ENCODE results near the gene FBN2. TPM values are rescaled to one million over a fixed set of nuclear protein-coding genes. Genes with fewer than 3 reads are reported as not detected.
"Not testable (repeated sequence)": the region's sequence is repeated elsewhere in the genome, so short reads cannot be mapped to it uniquely, and the experiment has no call there.

Gene FBN2
- polyA plus RNA-seq, 1 donor from 2014 or later, result not detected

GRCh38 chr5:128513806-128514205, 24.2 kb downstream of the FBN2 start:
- Mint-ChIP-seq H3K9me3 (peaks cover 0 to 4% (median 0%) of the 10 kb centered on the region in 3 donors), H3K36me3 (peaks cover 1% of the 10 kb centered on the region), H3K4me1 (no peaks in the 10 kb centered on the region), H3K27me3 (no peaks in the 10 kb centered on the region), H3K27ac (no peak overlapping the region), H3K4me3 (no peak overlapping the region)

GRCh38 chr5:128512894-128513293, 25.2 kb downstream of the FBN2 start:
- Mint-ChIP-seq H3K27ac (no peak overlapping the region), H3K36me3 (peaks cover 1% of the 10 kb centered on the region), H3K27me3 (no peaks in the 10 kb centered on the region), H3K4me3 (no peak overlapping the region), H3K4me1 (no peaks in the 10 kb centered on the region), H3K9me3 (peaks cover 1 to 5% (median 2%) of the 10 kb centered on the region in 3 donors)

- Mint-ChIP-seq H3K27me3 (no peaks in the 10 kb centered on the region), H3K27ac (no peak overlapping the region), H3K4me3 (no peak overlapping the region), H3K4me1 (no peaks in the 10 kb centered on the region), H3K36me3 (no peaks in the 10 kb centered on the region), H3K9me3 (peaks cover 2 to 35% (median 10%) of the 10 kb centered on the region in 3 donors)
Measured at GRCh38 chr5:128506643-128507042, 31.4 kb downstream of the FBN2 start.

- not testable (repeated sequence) for H3K36me3 Mint-ChIP-seq, H3K27me3 Mint-ChIP-seq, H3K4me1 Mint-ChIP-seq
Measured at GRCh38 chr5:128503727-128504126, 34.3 kb downstream of the FBN2 start.

GRCh38 chr5:128498844-128499455, 39.1 kb downstream of the FBN2 start:
- Mint-ChIP-seq H3K4me3 (no peak overlapping the region), H3K9me3 (peaks cover 2 to 20% (median 2%) of the 10 kb centered on the region in 3 donors), H3K4me1 (peaks cover 0 to 2% (median 0%) of the 10 kb centered on the region in 3 donors), H3K27ac (no peak overlapping the region), H3K36me3 (no peaks in the 10 kb centered on the region), H3K27me3 (no peaks in the 10 kb centered on the region)

More at GRCh38 chr5:128503727-128504126, 34.3 kb downstream of the FBN2 start:
- peaks cover 2 to 35% (median 8%) of the 10 kb centered on the region in 3 donors for H3K9me3 Mint-ChIP-seq
- H3K4me3 Mint-ChIP-seq, H3K27ac Mint-ChIP-seq: not testable (repeated sequence)

GRCh38 chr5:128494516-128494915, 43.5 kb downstream of the FBN2 start:
- Mint-ChIP-seq H3K27me3 (no peaks in the 10 kb centered on the region), H3K27ac (no peak overlapping the region), H3K4me3 (no peak overlapping the region), H3K36me3 (no peaks in the 10 kb centered on the region), H3K9me3 (peaks cover 4 to 8% (median 5%) of the 10 kb centered on the region in 3 donors), H3K4me1 (peaks cover 0 to 4% (median 0%) of the 10 kb centered on the region in 3 donors)

GRCh38 chr5:128493657-128494329, 44.3 kb downstream of the FBN2 start:
- peaks cover 4 to 8% (median 5%) of the 10 kb centered on the region in 3 donors for H3K9me3 Mint-ChIP-seq
- H3K4me1 Mint-ChIP-seq, result peaks cover 0 to 4% (median 0%) of the 10 kb centered on the region in 3 donors
- H3K36me3 Mint-ChIP-seq, result no peaks in the 10 kb centered on the region
- H3K4me3 Mint-ChIP-seq, result no peak overlapping the region
- no peaks in the 10 kb centered on the region for H3K27me3 Mint-ChIP-seq
- H3K27ac Mint-ChIP-seq, result no peak overlapping the region

GRCh38 chr5:128491291-128491690, 46.8 kb downstream of the FBN2 start:
- Mint-ChIP-seq H3K36me3 (no peaks in the 10 kb centered on the region), H3K27ac (no peak overlapping the region), H3K4me3 (no peak overlapping the region), H3K4me1 (peaks cover 0 to 4% (median 0%) of the 10 kb centered on the region in 3 donors), H3K27me3 (no peaks in the 10 kb centered on the region), H3K9me3 (peaks cover 4 to 13% (median 5%) of the 10 kb centered on the region in 3 donors)

- Mint-ChIP-seq H3K4me3 (no peak overlapping the region), H3K9me3 (peaks cover 4 to 13% (median 5%) of the 10 kb centered on the region in 3 donors), H3K4me1 (peaks cover 0 to 4% (median 0%) of the 10 kb centered on the region in 3 donors), H3K27ac (no peak overlapping the region), H3K36me3 (no peaks in the 10 kb centered on the region), H3K27me3 (no peaks in the 10 kb centered on the region)
Measured at GRCh38 chr5:128490761-128491160, 47.3 kb downstream of the FBN2 start.

- no peaks in the 10 kb centered on the region for H3K27me3 Mint-ChIP-seq
- H3K4me1 Mint-ChIP-seq, result no peaks in the 10 kb centered on the region
- H3K4me3 Mint-ChIP-seq, result no peak overlapping the region
- no peaks in the 10 kb centered on the region for H3K36me3 Mint-ChIP-seq
- H3K9me3 Mint-ChIP-seq, result peaks cover 0 to 5% (median 4%) of the 10 kb centered on the region in 3 donors
- no peak overlapping the region for H3K27ac Mint-ChIP-seq
Measured at GRCh38 chr5:128487041-128487440, 51.0 kb downstream of the FBN2 start.

GRCh38 chr5:128483738-128484137, 54.3 kb downstream of the FBN2 start:
- no peaks in the 10 kb centered on the region for H3K27me3 Mint-ChIP-seq
- no peaks in the 10 kb centered on the region for H3K36me3 Mint-ChIP-seq
- H3K9me3 Mint-ChIP-seq, result peaks cover 0 to 5% (median 4%) of the 10 kb centered on the region in 3 donors
- no peaks in the 10 kb centered on the region for H3K4me1 Mint-ChIP-seq
- no peak overlapping the region for H3K4me3 Mint-ChIP-seq
- H3K27ac Mint-ChIP-seq, result no peak overlapping the region

GRCh38 chr5:128480906-128481633, 57.0 kb downstream of the FBN2 start:
- peaks cover 0 to 4% (median 0%) of the 10 kb centered on the region in 3 donors for H3K9me3 Mint-ChIP-seq
- H3K27me3 Mint-ChIP-seq, result no peaks in the 10 kb centered on the region
- H3K4me3 Mint-ChIP-seq, result no peak overlapping the region
- no peak overlapping the region for H3K27ac Mint-ChIP-seq
- H3K36me3 Mint-ChIP-seq, result no peaks in the 10 kb centered on the region
- H3K4me1 Mint-ChIP-seq, result no peaks in the 10 kb centered on the region

- H3K4me1 Mint-ChIP-seq, result no peaks in the 10 kb centered on the region
- H3K27me3 Mint-ChIP-seq, result no peaks in the 10 kb centered on the region
- H3K36me3 Mint-ChIP-seq, result no peaks in the 10 kb centered on the region
- no peak overlapping the region for H3K27ac Mint-ChIP-seq
- H3K4me3 Mint-ChIP-seq, result no peak overlapping the region
- H3K9me3 Mint-ChIP-seq, result peaks cover 0 to 4% (median 0%) of the 10 kb centered on the region in 3 donors
Measured at GRCh38 chr5:128480158-128480557, 57.9 kb downstream of the FBN2 start.

GRCh38 chr5:128478386-128479368, 59.4 kb downstream of the FBN2 start:
- H3K27ac Mint-ChIP-seq, result no peak overlapping the region
- no peaks in the 10 kb centered on the region for H3K9me3 Mint-ChIP-seq
- no peaks in the 10 kb centered on the region for H3K4me1 Mint-ChIP-seq
- no peak overlapping the region for H3K4me3 Mint-ChIP-seq
- no peaks in the 10 kb centered on the region for H3K27me3 Mint-ChIP-seq
- no peaks in the 10 kb centered on the region for H3K36me3 Mint-ChIP-seq
